IPS-NIHi7 (cell line): Measurements from ENCODE around the gene NPPC.
"Not testable (repeated sequence)": the region's sequence is repeated elsewhere in the genome, so short reads cannot be mapped to it uniquely, and the experiment has no call there.

ENCODE experiments used
- DNase-seq: peaks from one replicate; pipeline ENCODE4 v3.0.0; 2012; ENCODE audit warnings: mixed read lengths; ENCODE audit errors: extremely low spot score

Gene NPPC

GRCh38 chr2:231886071-231886681 lies 40.0 kb downstream of the NPPC start:
- DNase-seq: no peak

GRCh38 chr2:231884438-231885140 lies 41.6 kb downstream of the NPPC start:
- DNase-seq: no peak

- DNase-seq: no peak
These were observed 42.7 kb downstream of the NPPC start for GRCh38 chr2:231883468-231883881.

- no peak for DNase-seq
These were observed 43.5 kb downstream of the NPPC start for GRCh38 chr2:231882646-231883045.

- not testable (repeated sequence) for DNase-seq
These were observed 45.8 kb downstream of the NPPC start for GRCh38 chr2:231880371-231880770.

GRCh38 chr2:231879216-231879615 lies 47.0 kb downstream of the NPPC start:
- DNase-seq: no peak

GRCh38 chr2:231877533-231878456 lies 48.4 kb downstream of the NPPC start:
- no peak for DNase-seq

- no peak for DNase-seq
These were observed 51.3 kb downstream of the NPPC start for GRCh38 chr2:231874944-231875343.
